Type B pancreatic cell (in vitro differentiated cells): ENCODE data around the gene ZSWIM5. TPM values are rescaled to one million over a fixed set of nuclear protein-coding genes. Genes with fewer than 3 reads are reported as not detected.

Experiments
- DNase-seq: peaks from one replicate; pipeline ENCODE4 v3.0.0; 2021; ENCODE audit warnings: mixed read lengths; ENCODE audit not compliant: unreplicated experiment; ENCODE audit errors: extremely low spot score
- H3K27ac Mint-ChIP-seq: 2 replicates; pipeline ENCODE4 v1.8.0; 2021; ENCODE audit warnings: mild to moderate bottlenecking, mixed read lengths
- H3K27me3 Mint-ChIP-seq: 2 replicates; pipeline ENCODE4 v1.8.0; 2021; ENCODE audit warnings: mixed read lengths
- H3K36me3 Mint-ChIP-seq: 2 replicates; pipeline ENCODE4 v1.8.0; 2021; ENCODE audit warnings: mixed read lengths
- H3K4me1 Mint-ChIP-seq: one replicate; pipeline ENCODE4 v1.8.0; 2021; ENCODE audit warnings: mixed read lengths; ENCODE audit not compliant: unreplicated experiment
- H3K4me3 Mint-ChIP-seq: 2 replicates; pipeline ENCODE4 v1.8.0; 2021; ENCODE audit warnings: mild to moderate bottlenecking, mixed read lengths
- H3K9me3 Mint-ChIP-seq: 2 replicates; pipeline ENCODE4 v1.8.0; 2021; ENCODE audit warnings: mixed read lengths
- total RNA-seq: library from RNA; stranded (reverse); gene quantifications from 2 replicates; pipeline ENCODE4 v1.2.1, GENCODE V29; 2021; ENCODE audit warnings: low replicate concordance
- TF ChIP-seq, protein P1 (sequence below): fragments of 200-600 bp; sonication (generic); conservative IDR thresholded peaks from 2 replicates; pipeline ENCODE4 v1.5.0; 2021; ENCODE audit warnings: antibody characterized with exemption, mild to moderate bottlenecking

ZSWIM5 gene
- total RNA-seq, 1 donor from 2014 or later: 2.7 TPM

DNA sequence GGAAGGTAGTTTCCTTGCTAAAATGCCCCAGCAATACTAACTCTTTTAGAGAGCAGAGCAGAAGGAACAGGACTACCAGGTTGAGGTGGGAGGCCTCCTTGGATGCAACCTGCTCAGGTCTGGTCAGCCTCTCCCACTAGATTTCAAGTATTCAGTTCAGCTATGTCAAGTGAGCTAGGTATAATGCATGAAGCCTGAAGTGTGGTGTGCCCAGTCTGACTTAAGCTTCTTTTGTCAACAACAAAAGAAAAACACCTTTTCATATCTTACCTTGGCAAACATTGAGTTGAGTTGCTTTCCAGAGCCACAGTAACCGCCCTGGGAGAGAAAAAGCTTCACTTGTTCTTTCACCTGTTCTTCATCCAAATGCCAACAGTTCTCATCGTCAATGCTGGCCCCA is 146.6 kb downstream of the ZSWIM5 start:
- Mint-ChIP-seq H3K4me1 (no peaks in the 10 kb centered on the region), H3K36me3 (no peaks in the 10 kb centered on the region), H3K27ac (no peak overlapping the region), H3K27me3 (no peaks in the 10 kb centered on the region), H3K4me3 (no peak overlapping the region), H3K9me3 (no peaks in the 10 kb centered on the region)
- DNase-seq: no peak
- TF ChIP-seq, protein P1, sequence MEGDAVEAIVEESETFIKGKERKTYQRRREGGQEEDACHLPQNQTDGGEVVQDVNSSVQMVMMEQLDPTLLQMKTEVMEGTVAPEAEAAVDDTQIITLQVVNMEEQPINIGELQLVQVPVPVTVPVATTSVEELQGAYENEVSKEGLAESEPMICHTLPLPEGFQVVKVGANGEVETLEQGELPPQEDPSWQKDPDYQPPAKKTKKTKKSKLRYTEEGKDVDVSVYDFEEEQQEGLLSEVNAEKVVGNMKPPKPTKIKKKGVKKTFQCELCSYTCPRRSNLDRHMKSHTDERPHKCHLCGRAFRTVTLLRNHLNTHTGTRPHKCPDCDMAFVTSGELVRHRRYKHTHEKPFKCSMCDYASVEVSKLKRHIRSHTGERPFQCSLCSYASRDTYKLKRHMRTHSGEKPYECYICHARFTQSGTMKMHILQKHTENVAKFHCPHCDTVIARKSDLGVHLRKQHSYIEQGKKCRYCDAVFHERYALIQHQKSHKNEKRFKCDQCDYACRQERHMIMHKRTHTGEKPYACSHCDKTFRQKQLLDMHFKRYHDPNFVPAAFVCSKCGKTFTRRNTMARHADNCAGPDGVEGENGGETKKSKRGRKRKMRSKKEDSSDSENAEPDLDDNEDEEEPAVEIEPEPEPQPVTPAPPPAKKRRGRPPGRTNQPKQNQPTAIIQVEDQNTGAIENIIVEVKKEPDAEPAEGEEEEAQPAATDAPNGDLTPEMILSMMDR: no peak

DNA sequence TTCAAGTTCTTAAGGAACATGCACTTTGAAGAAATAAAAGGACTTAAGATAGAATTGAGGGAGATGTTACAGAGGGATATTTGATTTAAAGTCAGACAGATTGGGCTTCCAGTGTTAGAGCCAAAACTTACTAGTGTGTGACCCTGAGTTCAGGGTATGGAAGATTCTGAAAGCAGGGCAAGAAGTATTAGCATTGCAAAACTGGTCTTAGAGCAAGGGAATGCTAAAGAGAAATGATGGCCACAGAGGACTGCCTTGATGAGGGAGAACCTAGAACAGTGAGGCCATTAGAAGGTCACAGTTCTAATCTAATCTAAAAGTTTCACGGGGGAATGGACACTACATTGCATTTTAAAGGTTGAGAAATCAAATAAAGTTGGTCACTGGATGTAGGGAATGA is 148.9 kb downstream of the ZSWIM5 start:
- Mint-ChIP-seq H3K27ac (no peak overlapping the region), H3K4me1 (no peaks in the 10 kb centered on the region), H3K9me3 (no peaks in the 10 kb centered on the region), H3K36me3 (no peaks in the 10 kb centered on the region), H3K4me3 (no peak overlapping the region), H3K27me3 (no peaks in the 10 kb centered on the region)
- TF ChIP-seq, protein P1: no peak
- no peak for DNase-seq

DNA sequence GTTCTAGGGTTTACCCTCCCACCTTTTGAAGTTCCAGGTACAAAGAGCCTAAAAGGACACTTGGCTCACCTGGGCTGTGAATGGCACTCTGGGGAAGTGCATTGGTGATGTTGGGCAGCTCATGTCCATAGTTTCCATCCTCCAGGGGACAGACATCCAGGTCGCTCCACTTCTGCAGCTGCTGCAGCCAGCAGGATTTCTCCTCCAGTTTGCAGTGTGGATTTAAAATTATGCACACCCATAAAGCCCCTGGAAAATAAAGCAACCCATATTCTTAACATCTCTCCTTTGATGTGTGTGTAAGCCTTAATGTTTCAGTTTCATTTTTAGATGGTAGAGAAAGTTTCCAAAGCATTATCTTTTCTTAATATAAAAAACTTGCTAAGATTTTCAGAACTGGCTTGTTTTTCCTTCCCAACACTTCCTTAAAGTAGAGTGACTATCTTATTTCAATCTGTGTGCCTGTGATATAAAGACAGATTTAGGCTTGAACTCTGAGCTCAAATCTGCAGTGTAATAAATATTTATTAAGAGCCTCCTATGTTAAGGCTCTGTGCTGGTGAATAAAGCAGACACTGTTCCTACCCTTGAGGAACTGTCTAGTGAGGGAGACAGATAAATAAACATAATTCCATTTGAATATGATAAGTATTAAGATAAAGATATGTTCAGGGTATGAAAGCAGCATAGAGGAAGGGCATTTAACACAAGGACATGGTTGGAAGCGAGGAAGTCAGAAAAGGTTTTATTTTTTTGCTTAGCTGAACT is 155.2 kb downstream of the ZSWIM5 start:
- H3K36me3 Mint-ChIP-seq: no peaks in the 10 kb centered on the region
- H3K27ac Mint-ChIP-seq: no peak overlapping the region
- TF ChIP-seq, protein P1: no peak

DNA sequence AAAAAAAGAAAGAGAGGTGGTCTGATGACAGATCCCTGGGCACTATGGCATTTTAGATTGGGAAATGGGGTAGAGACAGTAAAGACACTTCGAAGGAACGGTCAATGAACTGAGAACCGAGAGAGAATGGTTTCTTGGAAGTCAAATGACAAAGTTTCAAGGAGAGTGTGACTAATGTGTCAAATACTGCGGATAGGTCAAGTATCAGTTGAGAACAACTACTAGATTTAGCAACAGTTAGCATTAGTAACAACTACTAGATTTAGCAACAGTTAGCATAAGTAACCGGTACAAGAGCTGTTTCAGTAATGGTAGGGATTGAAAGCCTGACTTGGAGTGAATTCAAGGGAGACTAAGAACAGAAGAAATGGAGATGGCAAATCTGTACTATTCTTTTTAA is 159.4 kb downstream of the ZSWIM5 start:
- TF ChIP-seq, protein P1: no peak
- H3K36me3 Mint-ChIP-seq: no peaks in the 10 kb centered on the region
- DNase-seq: no peak
- H3K27ac Mint-ChIP-seq: no peak overlapping the region
- no peak overlapping the region for H3K4me3 Mint-ChIP-seq
- H3K9me3 Mint-ChIP-seq: no peaks in the 10 kb centered on the region
- no peaks in the 10 kb centered on the region for H3K4me1 Mint-ChIP-seq
- no peaks in the 10 kb centered on the region for H3K27me3 Mint-ChIP-seq

More for the DNA sequence above, 155.2 kb downstream of the ZSWIM5 start:
- Mint-ChIP-seq H3K27me3 (no peaks in the 10 kb centered on the region), H3K9me3 (no peaks in the 10 kb centered on the region), H3K4me3 (no peak overlapping the region), H3K4me1 (no peaks in the 10 kb centered on the region)
- DNase-seq: no peak

DNA sequence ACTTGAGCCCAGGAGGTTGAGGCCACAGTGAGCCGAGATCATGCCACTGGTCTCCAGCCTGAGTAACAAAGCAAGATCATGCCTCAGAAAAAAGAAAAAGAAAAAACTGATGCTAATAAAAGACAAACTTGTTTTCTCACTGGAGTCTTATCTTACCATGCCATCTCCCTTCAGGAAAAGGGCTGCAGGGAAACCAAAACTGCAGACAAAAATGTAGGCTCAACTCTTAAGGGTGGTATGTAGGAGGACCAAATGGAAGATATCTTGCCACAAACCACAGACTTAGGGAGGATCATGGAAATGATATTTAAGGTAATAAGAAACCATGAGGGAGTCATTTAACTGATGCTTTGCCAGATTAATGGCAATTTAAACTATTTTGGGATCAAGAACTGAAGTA is 161.5 kb downstream of the ZSWIM5 start:
- TF ChIP-seq, protein P1: no peak
- no peak for DNase-seq
- no peak overlapping the region for H3K4me3 Mint-ChIP-seq
- H3K27ac Mint-ChIP-seq: no peak overlapping the region
- H3K36me3 Mint-ChIP-seq: no peaks in the 10 kb centered on the region
- H3K4me1 Mint-ChIP-seq: no peaks in the 10 kb centered on the region
- no peaks in the 10 kb centered on the region for H3K27me3 Mint-ChIP-seq
- H3K9me3 Mint-ChIP-seq: no peaks in the 10 kb centered on the region

DNA sequence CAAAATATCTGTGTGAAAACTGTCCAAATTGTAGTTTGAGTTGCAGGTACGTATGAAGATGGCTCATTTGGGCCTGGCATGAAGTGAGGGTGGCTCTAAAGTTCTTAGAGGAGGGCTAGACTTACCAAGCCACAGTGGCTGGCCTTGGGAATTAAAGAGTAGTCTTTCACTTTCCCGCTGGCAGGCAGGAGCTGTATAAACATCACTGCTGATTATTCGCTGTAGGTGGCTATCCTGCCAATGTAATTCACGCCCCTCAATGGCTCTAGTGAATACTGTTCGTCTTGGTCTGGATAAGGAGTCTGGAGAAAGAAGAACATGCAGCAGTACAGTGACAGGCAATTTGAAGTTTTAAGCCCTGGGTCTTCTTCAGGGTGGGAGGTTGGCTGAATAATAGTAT is 163.3 kb downstream of the ZSWIM5 start:
- H3K27ac Mint-ChIP-seq: no peak overlapping the region
- no peaks in the 10 kb centered on the region for H3K4me1 Mint-ChIP-seq
- TF ChIP-seq, protein P1: no peak
- H3K4me3 Mint-ChIP-seq: no peak overlapping the region
- no peaks in the 10 kb centered on the region for H3K36me3 Mint-ChIP-seq
- H3K9me3 Mint-ChIP-seq: no peaks in the 10 kb centered on the region
- H3K27me3 Mint-ChIP-seq: no peaks in the 10 kb centered on the region
- DNase-seq: no peak
